ENCODE measurements around the gene TBC1D8. TPM values are rescaled to one million over a fixed set of nuclear protein-coding genes. Genes with fewer than 3 reads are reported as not detected.

TBC1D8 gene
- polyA plus RNA-seq, 3 donors: 29.3 to 47.8 (median 32.2) TPM

GRCh38 chr2:101146535-101146934 is 4.6 kb downstream of the TBC1D8 start:
- DNase-seq (ENCODE audit: extremely low read depth in 1 of 11, low read depth in 9 of 11, low spot score in 4 of 11): no peak

- DNase-seq (ENCODE audit: extremely low read depth in 1 of 11, low read depth in 9 of 11, low spot score in 4 of 11): no peak
These were observed 5.8 kb downstream of the TBC1D8 start for GRCh38 chr2:101145406-101145805.

- DNase-seq (ENCODE audit: extremely low read depth in 1 of 11, low read depth in 9 of 11, low spot score in 4 of 11): no peak
These were observed 9.0 kb downstream of the TBC1D8 start for GRCh38 chr2:101142163-101142562.

GRCh38 chr2:101140978-101141655 is 10.1 kb downstream of the TBC1D8 start:
- no peak for DNase-seq (ENCODE audit: extremely low read depth in 1 of 11, low read depth in 9 of 11, low spot score in 4 of 11)

- DNase-seq (ENCODE audit: extremely low read depth in 1 of 11, low read depth in 9 of 11, low spot score in 4 of 11): no peak
These were observed 10.9 kb downstream of the TBC1D8 start for GRCh38 chr2:101140237-101140636.

- no peak for DNase-seq (ENCODE audit: extremely low read depth in 1 of 11, low read depth in 9 of 11, low spot score in 4 of 11)
These were observed 11.7 kb downstream of the TBC1D8 start for GRCh38 chr2:101139495-101139894.

GRCh38 chr2:101135412-101136296 is 15.5 kb downstream of the TBC1D8 start:
- no peak for DNase-seq (ENCODE audit: extremely low read depth in 1 of 11, low read depth in 9 of 11, low spot score in 4 of 11)

GRCh38 chr2:101133492-101134100 is 17.6 kb downstream of the TBC1D8 start:
- DNase-seq (ENCODE audit: extremely low read depth in 1 of 11, low read depth in 9 of 11, low spot score in 4 of 11): no peak

- no peak for DNase-seq (ENCODE audit: extremely low read depth in 1 of 11, low read depth in 9 of 11, low spot score in 4 of 11)
These were observed 19.0 kb downstream of the TBC1D8 start for GRCh38 chr2:101132202-101132601.

- no peak for DNase-seq (ENCODE audit: extremely low read depth in 1 of 11, low read depth in 9 of 11, low spot score in 4 of 11)
These were observed 21.1 kb downstream of the TBC1D8 start for GRCh38 chr2:101130081-101130480.

- no peak for DNase-seq (ENCODE audit: extremely low read depth in 1 of 11, low read depth in 9 of 11, low spot score in 4 of 11)
These were observed 23.7 kb downstream of the TBC1D8 start for GRCh38 chr2:101127319-101128056.

- no peak for DNase-seq (ENCODE audit: extremely low read depth in 1 of 11, low read depth in 9 of 11, low spot score in 4 of 11)
These were observed 25.4 kb downstream of the TBC1D8 start for GRCh38 chr2:101125808-101126207.

- no peak for DNase-seq (ENCODE audit: extremely low read depth in 1 of 11, low read depth in 9 of 11, low spot score in 4 of 11)
These were observed 25.8 kb downstream of the TBC1D8 start for GRCh38 chr2:101125374-101125773.

GRCh38 chr2:101124643-101125366 is 26.4 kb downstream of the TBC1D8 start:
- no peak for DNase-seq (ENCODE audit: extremely low read depth in 1 of 11, low read depth in 9 of 11, low spot score in 4 of 11)

- DNase-seq (ENCODE audit: extremely low read depth in 1 of 11, low read depth in 9 of 11, low spot score in 4 of 11): peak in 1 of 11 donors; percentile 46
These were observed 27.2 kb downstream of the TBC1D8 start for GRCh38 chr2:101123795-101124471.

- DNase-seq (ENCODE audit: extremely low read depth in 1 of 11, low read depth in 9 of 11, low spot score in 4 of 11): no peak
These were observed 30.0 kb downstream of the TBC1D8 start for GRCh38 chr2:101121174-101121573.

GRCh38 chr2:101120124-101120996 is 30.8 kb downstream of the TBC1D8 start:
- peak in 1 of 11 donors; percentile 43 for DNase-seq (ENCODE audit: extremely low read depth in 1 of 11, low read depth in 9 of 11, low spot score in 4 of 11)
